HepG2 (cell line): ENCODE measurements around the gene TNFSF10. TPM values are rescaled to one million over a fixed set of nuclear protein-coding genes. Genes with fewer than 3 reads are reported as not detected.

ENCODE experiments used
- ATAC-seq: fragments of 200-7000 bp; cut with Tn5 transposase; 3 replicates; pipeline ENCODE4 v1.9.1; 2020; ENCODE audit warnings: mild to moderate bottlenecking, moderate library complexity
- BruUV-seq: library from RNA; stranded (reverse); fragments of 400-500 nt; replicated peaks from 2 replicates; lab custom pipeline; 2021; lab: Mats Ljungman, UMichigan
- CTCF ChIA-PET: fragments of 300-600 bp; formaldehyde crosslinking; extraction: SDS; loops from one replicate; lab custom pipeline; 2021; ENCODE audit warnings: low total read pairs, inconsistent platforms, low intra/inter-chr PET ratio; lab: Yijun Ruan, JAX
- POLR2A ChIA-PET: fragments of 350-600 bp; sonication (Branson Sonifier 250); formaldehyde crosslinking; loops from one replicate; lab custom pipeline; 2020; ENCODE audit warnings: antibody characterized with exemption, inconsistent platforms; lab: Yijun Ruan, JAX
- DNase-seq: peaks from one replicate; pipeline ENCODE4 v3.0.0-alpha.2; 2015; ENCODE audit warnings: low spot score
- FAIRE-seq: peaks from 3 replicates; lab custom pipeline; 2011; peaks lifted over from hg19 to GRCh38; lab: Jason Lieb, UNC
- H2AFZ ChIP-seq: one replicate; pipeline ENCODE4 v1.6.1; 2011; ENCODE audit warnings: low read length, inconsistent platforms
- H3K27ac ChIP-seq: fragments of 300-600 bp; 3 replicates; pipeline ENCODE4 v1.8.0; 2011; ENCODE audit warnings: mixed run types, mild to moderate bottlenecking, mixed read lengths, low read length, inconsistent platforms; ENCODE audit not compliant: insufficient read depth; ENCODE audit errors: extremely low read length
- H3K27me3 ChIP-seq, 2 experiments: fragments of 200-600 bp in 1 of 2; 2 replicates in 1 of 2; 3 replicates in 1 of 2; pipeline versions ENCODE4 v1.6.0 to v1.8.0; 2011; ENCODE audit warnings: low read length in 2 of 2, mild to moderate bottlenecking in 2 of 2, moderate library complexity in 2 of 2, inconsistent platforms in 1 of 2; ENCODE audit not compliant: insufficient read depth in 2 of 2, control insufficient read depth in 1 of 2
- H3K36me3 ChIP-seq, 2 experiments: fragments of 200-600 bp in 1 of 2; replicated peaks in 1 of 2; 2 replicates in 1 of 2; 3 replicates in 1 of 2; pipeline versions ENCODE4 v1.5.1 to v1.8.0; 2011; ENCODE audit warnings: low read length in 2 of 2, inconsistent platforms in 1 of 2; ENCODE audit not compliant: insufficient read depth in 2 of 2, control insufficient read depth in 1 of 2
- H3K4me1 ChIP-seq: 2 replicates; pipeline ENCODE4 v1.5.1; 2012; ENCODE audit warnings: low read length, inconsistent platforms; ENCODE audit not compliant: insufficient read depth
- H3K4me2 ChIP-seq: 2 replicates; pipeline ENCODE4 v1.6.0; 2011; ENCODE audit warnings: low read depth, low read length, inconsistent platforms
- H3K4me3 ChIP-seq, 3 experiments: fragments of 200-600 bp in 1 of 3; sonication (generic), shearing (Covaris generic) in 1 of 3; replicated peaks in 1 of 3; 2 replicates each; pipeline ENCODE4 v1.5.1; 2011 to 2016; ENCODE audit warnings: low read length in 3 of 3, inconsistent platforms in 2 of 3, low read depth in 2 of 3, mild to moderate bottlenecking in 2 of 3, control low read depth in 1 of 3, mixed read lengths in 1 of 3; ENCODE audit not compliant: insufficient read depth in 1 of 3
- H3K79me2 ChIP-seq: one replicate; pipeline ENCODE4 v1.6.1; 2011; ENCODE audit warnings: low read length, inconsistent platforms; ENCODE audit not compliant: insufficient read depth
- H3K9ac ChIP-seq: 2 replicates; pipeline ENCODE4 v1.6.0; 2011; ENCODE audit warnings: mild to moderate bottlenecking, low read depth, low read length, inconsistent platforms; ENCODE audit not compliant: insufficient read depth
- H3K9me3 ChIP-seq: 2 replicates; pipeline ENCODE4 v1.5.1; 2012; ENCODE audit warnings: mild to moderate bottlenecking, low read length
- H4K20me1 ChIP-seq: 2 replicates; pipeline ENCODE4 v1.6.0; 2011; ENCODE audit warnings: inconsistent platforms, mild to moderate bottlenecking, low read length, moderate library complexity; ENCODE audit not compliant: insufficient read depth
- AGO2 ChIP-seq: fragments of 200-400 bp; formaldehyde crosslinking; optimal IDR thresholded peaks from 2 replicates; pipeline ENCODE3; 2017; ENCODE audit warnings: mild to moderate bottlenecking, low read depth, low read length, moderate library complexity
- CCDC6 ChIP-seq: sonication (generic); formaldehyde crosslinking; IDR thresholded peaks from 2 replicates; pipeline ENCODE4 v1.8.1; 2022; ENCODE audit warnings: mild to moderate bottlenecking, missing genetic modification reagents, moderate library complexity
- CENPX ChIP-seq: sonication (generic); formaldehyde crosslinking; IDR thresholded peaks from 2 replicates; pipeline ENCODE4 v1.9.0; 2021; ENCODE audit warnings: mild to moderate bottlenecking, missing genetic modification reagents, moderate library complexity
- DNMT3B ChIP-seq: conservative IDR thresholded peaks from 2 replicates; pipeline ENCODE4 v1.6.1; 2016; ENCODE audit warnings: missing biosample characterization, control low read depth
- IRX3 ChIP-seq: sonication (generic); formaldehyde crosslinking; IDR thresholded peaks from 2 replicates; pipeline ENCODE4 v1.8.1; 2023; ENCODE audit warnings: mild to moderate bottlenecking, low read depth, missing genetic modification reagents, borderline replicate concordance
- REL ChIP-seq: sonication (generic); formaldehyde crosslinking; conservative IDR thresholded peaks from 2 replicates; pipeline ENCODE4 v1.8.0; 2022; ENCODE audit warnings: mild to moderate bottlenecking, missing genetic modification reagents, moderate library complexity
- REXO4 ChIP-seq: sonication (generic); formaldehyde crosslinking; IDR thresholded peaks from 2 replicates; pipeline ENCODE4 v1.8.0; 2022; ENCODE audit warnings: missing genetic modification reagents, mild to moderate bottlenecking, borderline replicate concordance
- RNF219 ChIP-seq: sonication (generic); formaldehyde crosslinking; IDR thresholded peaks from 2 replicates; pipeline ENCODE4 v1.5.0; 2020; ENCODE audit warnings: mild to moderate bottlenecking, missing genetic modification reagents
- SMARCE1 ChIP-seq: fragments of 450-650 bp; IDR thresholded peaks from 2 replicates; pipeline ENCODE4 v1.6.1; 2017; ENCODE audit warnings: borderline replicate concordance
- TAF1 ChIP-seq: sonication (generic); formaldehyde crosslinking; IDR thresholded peaks from 2 replicates; pipeline ENCODE4 v1.4.0; 2020; ENCODE audit warnings: missing genetic modification reagents
- ZC3H13 ChIP-seq: sonication (generic); formaldehyde crosslinking; IDR thresholded peaks from 2 replicates; pipeline ENCODE4 v1.8.1; 2023; ENCODE audit warnings: mild to moderate bottlenecking, missing genetic modification reagents, moderate library complexity
- ZNF17 ChIP-seq: sonication (generic); formaldehyde crosslinking; IDR thresholded peaks from 2 replicates; pipeline ENCODE4 v1.5.0; 2020; ENCODE audit warnings: mild to moderate bottlenecking, missing genetic modification reagents
- ZNF296 ChIP-seq: sonication (generic); formaldehyde crosslinking; conservative IDR thresholded peaks from 2 replicates; pipeline ENCODE4 v1.5.0; 2020; ENCODE audit warnings: mild to moderate bottlenecking, missing genetic modification reagents
- ZNF570 ChIP-seq: sonication (generic); formaldehyde crosslinking; IDR thresholded peaks from 2 replicates; pipeline ENCODE4 v1.4.0; 2020; ENCODE audit warnings: mild to moderate bottlenecking, missing genetic modification reagents, borderline replicate concordance
- ZNF615 ChIP-seq: sonication (generic); formaldehyde crosslinking; IDR thresholded peaks from 2 replicates; pipeline ENCODE4 v1.5.0; 2020; ENCODE audit warnings: mild to moderate bottlenecking, missing genetic modification reagents, borderline replicate concordance
- ZSCAN12 ChIP-seq: sonication (generic); formaldehyde crosslinking; IDR thresholded peaks from 2 replicates; pipeline ENCODE4 v1.9.0; 2021; ENCODE audit warnings: mild to moderate bottlenecking, missing genetic modification reagents
- WGBS: methylation state at CpG from one replicate; pipeline ENCODE4 v1.1.6; 2017; ENCODE audit warnings: low lambda C conversion rate; 5-methylcytosine and 5-hydroxymethylcytosine counted together
- in situ Hi-C: cut with HindIII; loops from 2 replicates; pipeline ENCODE4 v1.10.0; 2017; ENCODE audit warnings: low pct_unique_long_range_greater_than_20kb; ENCODE audit not compliant: extremely low pct_ligation_motif_present
- intact Hi-C: fragments of 100-400 bp; cut with micrococcal nuclease; formaldehyde crosslinking; loops from one replicate; pipeline ENCODE4 v1.10.0; 2022; ENCODE audit not compliant: unreplicated experiment
- polyA plus RNA-seq, 8 experiments: library from polyadenylated mRNA; depleted of rRNA in 3 of 8; stranded (reverse) in 7 of 8; unstranded in 1 of 8; fragments of >200 nt; fragmentation: Illumina TruSeq in 4 of 8; extraction: Trizol in 4 of 8; gene quantifications; 2 replicates each; pipeline versions ENCODE4 v1.2.1 to v1.2.3, GENCODE V29; 2011 to 2016; ENCODE audit warnings: low read depth in 4 of 8, missing spikeins in 1 of 8, mixed read lengths in 1 of 8; ENCODE audit not compliant: insufficient read depth in 1 of 8
- total RNA-seq, 5 experiments: library from RNA; depleted of rRNA; stranded (reverse); fragments of >200 nt; fragmentation: Illumina TruSeq; extraction: Trizol; gene quantifications; 2 replicates each; pipeline ENCODE4 v1.2.3, GENCODE V29; 2016; ENCODE audit warnings: low read depth in 1 of 5
- TF ChIP-seq, protein P1 (sequence below): IDR thresholded peaks from 2 replicates; pipeline ENCODE4 v1.6.1; 2012; ENCODE audit warnings: inconsistent platforms

The TNFSF10 gene
- total and polyA plus RNA-seq, 2 of the 13 experiments (the other 11 are each of a cell fraction or from before 2014, with no cell fraction given): 8.4 to 9.9 TPM

DNA sequence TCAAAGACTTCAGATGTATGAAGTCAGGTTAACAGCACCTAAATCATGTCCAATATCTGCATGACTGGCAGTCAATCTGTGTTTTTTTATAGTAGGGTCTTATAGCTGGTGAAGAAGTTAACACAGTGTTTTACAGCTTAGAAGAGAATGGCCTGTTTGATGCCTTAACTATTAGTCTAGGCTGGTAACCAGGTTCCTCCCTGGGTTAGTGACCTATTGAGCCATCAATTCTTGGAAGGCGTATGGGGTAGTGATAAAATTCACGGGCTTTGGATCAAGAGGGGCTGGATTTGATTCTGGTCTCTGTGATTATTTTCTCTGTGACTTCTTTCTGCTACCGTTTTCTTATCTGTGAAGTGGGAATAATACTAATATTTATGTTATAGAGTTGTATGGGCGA lies 16.0 kb upstream of the TNFSF10 start:
- no peak for ATAC-seq
- Histone ChIP-seq H3K36me3 (no peaks in the 10 kb centered on the region), H3K4me2 (no peak overlapping the region), H3K9ac (no peak overlapping the region), H2AFZ (no peak overlapping the region), H3K9me3 (peaks cover 6% of the 10 kb centered on the region; the same call in 1 of the 2 replicates), H3K79me2 (no peaks in the 10 kb centered on the region), H4K20me1 (no peaks in the 10 kb centered on the region), H3K27me3 (no peaks in the 10 kb centered on the region), H3K4me1 (peaks cover 43% of the 10 kb centered on the region), H3K27ac (no peak overlapping the region), H3K4me3 (no peak overlapping the region)
- CTCF ChIA-PET: no interaction called here
- POLR2A ChIA-PET: no interaction called here
- no TSS peak for BruUV-seq
- intact Hi-C loops (no loop called here), in situ Hi-C loops (no loop called here)
- WGBS: 80% methylated on average over 4 of the region's 4 CpGs
- TF ChIP-seq ZC3H13 (CRISPR knock-in tag): no peak
- no peak for TF ChIP-seq RNF219 (CRISPR knock-in tag)
- no peak for TF ChIP-seq IRX3 (CRISPR knock-in tag)
- no peak for TF ChIP-seq TAF1 (CRISPR knock-in tag)
- no peak for TF ChIP-seq ZSCAN12 (CRISPR knock-in tag)
- no peak for TF ChIP-seq REL (CRISPR knock-in tag)
- no peak for TF ChIP-seq AGO2
- no peak for TF ChIP-seq ZNF615
- TF ChIP-seq SMARCE1: no peak
- no peak for TF ChIP-seq ZNF570 (CRISPR knock-in tag)
- no peak for TF ChIP-seq CENPX (CRISPR knock-in tag)
- no peak for TF ChIP-seq REXO4
- TF ChIP-seq, protein P1, sequence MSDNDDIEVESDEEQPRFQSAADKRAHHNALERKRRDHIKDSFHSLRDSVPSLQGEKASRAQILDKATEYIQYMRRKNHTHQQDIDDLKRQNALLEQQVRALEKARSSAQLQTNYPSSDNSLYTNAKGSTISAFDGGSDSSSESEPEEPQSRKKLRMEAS: no peak
- no peak for TF ChIP-seq CCDC6
- no peak for TF ChIP-seq DNMT3B (CRISPR knock-in tag)
- no peak for TF ChIP-seq ZNF17 (CRISPR knock-in tag)
- TF ChIP-seq ZNF296 (CRISPR knock-in tag): no peak
- DNase-seq: no peak
- FAIRE-seq: no peak
